Transverse colon (tissue), 4 donors: ENCODE data around the gene ATP6AP2.

ENCODE experiments used
- CTCF ChIP-seq, 5 experiments: fragments of 200-600 bp in 3 of 5; fragments of 450-650 bp in 2 of 5; sonication (generic) in 3 of 5; IDR thresholded peaks; 1 replicate in 2 of 5; 2 replicates in 3 of 5; pipeline ENCODE4 v1.5.1; 2016 to 2017; ENCODE audit warnings: antibody characterized with exemption in 5 of 5, inconsistent platforms in 3 of 5, mild to moderate bottlenecking in 2 of 5, moderate library complexity in 1 of 5
- EP300 ChIP-seq: sonication (generic); formaldehyde crosslinking; IDR thresholded peaks from one replicate; pipeline ENCODE4 v1.6.1; 2017; ENCODE audit warnings: antibody characterized with exemption, low read depth
- POLR2A ChIP-seq: fragments of 450-650 bp; IDR thresholded peaks from one replicate; pipeline ENCODE4 v1.6.1; 2016; ENCODE audit warnings: antibody characterized with exemption, mild to moderate bottlenecking, moderate library complexity
- POLR2AphosphoS5 ChIP-seq, 3 donors: sonication (generic); formaldehyde crosslinking; IDR thresholded peaks; one replicate each; pipeline ENCODE4 v1.6.1; 2016; ENCODE audit warnings: antibody characterized with exemption in 3 of 3

DNA sequence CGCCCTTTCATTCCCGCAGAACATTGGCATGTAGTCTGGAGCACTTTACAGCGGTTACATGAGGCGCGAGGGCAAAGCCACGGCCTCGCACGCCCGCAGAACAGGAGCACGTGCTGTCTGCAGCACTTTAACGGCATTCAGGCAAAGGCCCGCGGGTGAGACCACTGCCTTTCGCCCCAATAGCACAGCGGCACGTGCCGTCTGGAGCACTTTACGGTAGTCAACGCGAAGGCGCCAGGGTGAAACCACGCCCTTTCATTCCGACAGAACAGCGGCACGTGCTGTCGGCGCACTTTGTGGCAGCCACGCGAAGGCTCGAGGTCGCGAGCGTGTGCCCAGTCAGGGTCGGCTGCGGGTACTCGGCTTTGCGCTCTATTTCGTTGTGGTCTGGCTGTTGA, 42.4 kb downstream of the ATP6AP2 start, which contains the start of gene MPC1L:
- TF ChIP-seq POLR2A (no peak), CTCF (IDR thresholded peaks at IDR 0.05) (no peak), POLR2AphosphoS5 (IDR thresholded peaks at IDR 0.05) (no peak), EP300 (no peak)
